Heart right ventricle (tissue), 16 donors: ENCODE results near the gene PRKACA. TPM values are rescaled to one million over a fixed set of nuclear protein-coding genes. Genes with fewer than 3 reads are reported as not detected.

Source experiments
- ATAC-seq, 8 donors: fragments of 200-7000 bp; cut with Tn5 transposase; one replicate each; pipeline ENCODE4 v1.9.1; 2020; ENCODE audit warnings: mild to moderate bottlenecking in 8 of 8, moderate library complexity in 8 of 8, moderate number of reproducible peaks in 1 of 8
- DNase-seq, 2 donors: peaks; one replicate each; pipeline ENCODE4 v3.0.0-alpha.2; 2020
- H3K27ac ChIP-seq, 10 donors: fragments of 200-600 bp; sonication (generic) in 2 of 10; one replicate each; pipeline versions ENCODE4 v1.5.0 to v1.8.0; 2020 to 2022; ENCODE audit warnings: mild to moderate bottlenecking in 3 of 10
- H3K27me3 ChIP-seq, 7 donors: fragments of 200-600 bp; one replicate each; pipeline ENCODE4 v1.8.0; 2021 to 2022; ENCODE audit warnings: mild to moderate bottlenecking in 2 of 7
- H3K36me3 ChIP-seq, 9 donors: fragments of 200-600 bp; sonication (generic) in 1 of 9; one replicate each; pipeline versions ENCODE4 v1.5.0 to v1.8.0; 2020 to 2022; ENCODE audit warnings: mild to moderate bottlenecking in 2 of 9
- H3K4me1 ChIP-seq, 9 donors: fragments of 200-600 bp; sonication (generic) in 1 of 9; one replicate each; pipeline versions ENCODE4 v1.5.0 to v1.8.0; 2020 to 2022; ENCODE audit warnings: mild to moderate bottlenecking in 4 of 9
- H3K4me3 ChIP-seq, 10 donors: fragments of 200-600 bp; sonication (generic) in 2 of 10; one replicate each; pipeline versions ENCODE4 v1.5.0 to v1.8.0; 2020 to 2022; ENCODE audit warnings: mild to moderate bottlenecking in 7 of 10, moderate library complexity in 2 of 10
- H3K9me3 ChIP-seq, 11 donors: fragments of 200-600 bp in 10 of 11; sonication (generic) in 2 of 11; one replicate each; pipeline versions ENCODE4 v1.5.0 to v1.8.0; 2013 to 2022; ENCODE audit warnings: mild to moderate bottlenecking in 2 of 11, control low read depth in 1 of 11, moderate library complexity in 1 of 11
- CTCF ChIP-seq, 9 donors: fragments of 200-600 bp; sonication (generic) in 2 of 9; IDR thresholded peaks; one replicate each; pipeline versions ENCODE4 v1.5.0 to v1.8.0; 2021 to 2022; ENCODE audit warnings: antibody characterized with exemption in 9 of 9, mild to moderate bottlenecking in 5 of 9, moderate library complexity in 1 of 9
- whole genome bisulfite sequencing, 2 donors: extraction: QIAGEN DNeasy Blood & Tissue Kit; methylation state at CpG; one replicate each; pipeline ENCODE4 v1.1.7; 2013; ENCODE audit warnings: inconsistent platforms in 1 of 2; 5-methylcytosine and 5-hydroxymethylcytosine counted together
- intact Hi-C, 10 donors: fragments of 100-400 bp; cut with DNase I; formaldehyde crosslinking; loops; one replicate each; pipeline versions ENCODE4 v1.11.1 to v1.14.2; 2022
- polyA plus RNA-seq, 2 donors: library from polyadenylated mRNA; stranded (reverse); fragments of 200-250 nt; gene quantifications; one replicate each; pipeline ENCODE4 v1.2.3, GENCODE V29; 2013
- total RNA-seq, 10 donors: library from RNA; stranded (reverse); fragmentation: NEBNext Ultra II Directional in 3 of 10; extraction: Animal tissue kit (Norgen Biotek cat#: 25700) in 3 of 10; gene quantifications; one replicate each; pipeline versions ENCODE4 v1.2.1 to v1.2.4, GENCODE V29; 2021 to 2023
- donor health status: Arrhythmogenic right ventricular cardiomyopathy.
- donor health status: ischemic (EF 13 %, LVEDD 7.1; RV severe dilation, severe dysfunction).
- donor health status: healthy with polysubstance abuse.
- donor health status: DM: no; HTN: yes; CAD: no.
- donor health status: DM: no; HTN: no; CAD: no.
- donor health status: ischemic (EF 25% LVEDD 6.9; RV normal size, moderate dysfunction).
- donor health status: ischemic (EF 25% LVEDD 5.7; RV mildly dilated, moderate dysfunction).
- donor health status: healthy.
- donor health status: DM: yes; HTN: yes; CAD: no.
- donor health status: Ischemic cardiomyopathy.
- donor health status: ischemic (EF 35%, LVEDD 5.7; RV mildly dilated, moderate dysfunction).
- donor health status: nonischemic (EF 11% LVEDD 7.7; RV severe dilation, severe dysfunction).
- donor health status: DM: yes; HTN: yes; CAD: no.
- donor health status: PGD.
- donor health status: ischemic (EF 29% LVEDD 5.4; RV normal size, mild dysfunction).
- donor health status: nonischemic (EF 23%, LVEDD 6.1; RV moderate dilation, normal function).

Gene PRKACA
- total and polyA plus RNA-seq, 12 donors = 196 to 691 (median 508) TPM

- Histone ChIP-seq H3K36me3 (peaks cover 0 to 78% (median 27%) of the 10 kb centered on the region in 9 donors), H3K4me3 (no peak overlapping the region), H3K27ac (no peak overlapping the region), H3K4me1 (peaks cover 0 to 3% (median 0%) of the 10 kb centered on the region in 9 donors), H3K9me3 (no peaks in the 10 kb centered on the region), H3K27me3 (no peaks in the 10 kb centered on the region)
- ATAC-seq (no peak), DNase-seq (no peak)
- intact Hi-C loops = loop anchor here in 1 of 10 donors (10.0 kb wide), 2 partner anchors 49 to 129 kb away; partner anchors contain the start of gene ADGRL1
- WGBS, 2 donors = 93 to 95% methylated on average over 12 of the region's 12 CpGs
- no peak for TF ChIP-seq CTCF (IDR thresholded peaks at IDR 0.05)
Measured at GRCh38 chr19:14156122-14156521, 38.6 kb upstream of the PRKACA start.

DNA sequence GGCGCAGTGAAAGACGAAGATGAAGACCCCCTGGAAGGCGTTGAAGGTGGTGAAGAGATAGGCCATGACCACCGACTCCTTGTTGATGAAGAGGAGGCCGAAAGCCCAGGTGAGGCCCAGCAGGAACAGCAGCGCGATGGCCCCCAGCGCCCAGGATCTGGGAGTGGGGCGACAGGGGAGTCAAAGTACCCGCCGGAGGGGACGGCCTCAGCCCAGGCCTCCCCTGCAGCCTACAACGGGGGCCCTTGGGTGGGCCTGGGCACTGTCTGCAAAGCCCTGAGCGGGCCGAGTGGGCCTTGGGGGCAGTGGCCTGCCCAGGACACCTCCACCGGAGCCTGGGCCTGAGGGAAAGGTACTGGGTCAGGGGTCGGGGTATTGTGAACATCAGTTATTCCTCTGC, 37.8 kb upstream of the PRKACA start:
- Histone ChIP-seq H3K27me3 (no peaks in the 10 kb centered on the region), H3K27ac (no peak overlapping the region), H3K36me3 (peaks cover 0 to 77% (median 27%) of the 10 kb centered on the region in 9 donors), H3K4me3 (no peak overlapping the region), H3K9me3 (no peaks in the 10 kb centered on the region), H3K4me1 (peaks cover 0 to 10% (median 4%) of the 10 kb centered on the region in 9 donors)
- ATAC-seq = no peak
- DNase-seq = no peak
- 95 to 96% methylated on average over 17 of the region's 17 CpGs for WGBS, 2 donors
- TF ChIP-seq CTCF (IDR thresholded peaks at IDR 0.05) = no peak
- intact Hi-C loops = loop anchor here in 1 of 10 donors (10.0 kb wide), 2 partner anchors 49 to 129 kb away; partner anchors contain the start of gene ADGRL1

GRCh38 chr19:14152713-14153112, 35.2 kb upstream of the PRKACA start:
- no peaks in the 10 kb centered on the region for H3K9me3 ChIP-seq
- peaks cover 0 to 57% (median 16%) of the 10 kb centered on the region in 9 donors for H3K36me3 ChIP-seq
- peaks cover 2 to 37% (median 30%) of the 10 kb centered on the region in 9 donors for H3K4me1 ChIP-seq
- H3K27ac ChIP-seq = no peak overlapping the region
- intact Hi-C loops = loop anchor here in 2 of 10 donors (5.0 to 10.0 kb wide), 3 partner anchors 52 to 195 kb away; partner anchors contain the start of gene ADGRL1 (in 1 of the 2)
- ATAC-seq (no peak), DNase-seq (no peak)
- 95 to 96% methylated on average over 12 of the region's 12 CpGs for WGBS, 2 donors
- no peak for TF ChIP-seq CTCF (IDR thresholded peaks at IDR 0.05)
- no peak overlapping the region for H3K4me3 ChIP-seq
- no peaks in the 10 kb centered on the region for H3K27me3 ChIP-seq

- Histone ChIP-seq H3K4me1 (peaks cover 2 to 47% (median 31%) of the 10 kb centered on the region in 9 donors), H3K4me3 (no peak overlapping the region), H3K27ac (peak overlapping the region in 9 of 10 donors; percentile 71 to 90 (median 86)), H3K9me3 (no peaks in the 10 kb centered on the region), H3K27me3 (no peaks in the 10 kb centered on the region), H3K36me3 (peaks cover 0 to 40% (median 13%) of the 10 kb centered on the region in 9 donors)
- ATAC-seq (no peak), DNase-seq (no peak)
- TF ChIP-seq CTCF (IDR thresholded peaks at IDR 0.05) = no peak
- WGBS, 2 donors = 91 to 94% methylated on average over 37 to 47 of the region's 47 CpGs
- intact Hi-C loops = loop anchor here in 2 of 10 donors (5.0 to 10.0 kb wide), 3 partner anchors 54 to 196 kb away; partner anchors contain the start of gene ADGRL1 (in 1 of the 2)
Measured at GRCh38 chr19:14150770-14151661, 33.5 kb upstream of the PRKACA start.
